ENCODE measurements around the gene PPP5C. TPM values are rescaled to one million over a fixed set of nuclear protein-coding genes. Genes with fewer than 3 reads are reported as not detected.

PPP5C gene
- total RNA-seq, 4 donors from 2014 or later, result 47.4 to 74.9 (median 62.8) TPM

GRCh38 chr19:46386996-46387712 is 40.3 kb downstream of the PPP5C start:
- Histone ChIP-seq H3K27me3 (no peaks in the 10 kb centered on the region), H3K27ac (no peak overlapping the region), H3K4me3 (no peak overlapping the region), H3K36me3 (peaks cover 0 to 85% of the 10 kb centered on the region in 2 donors), H3K4me1 (no peaks in the 10 kb centered on the region), H3K9me3 (no peaks in the 10 kb centered on the region)
- ATAC-seq (no peak), DNase-seq (no peak)
- intact Hi-C loops (cut with DNase I; ENCODE audit: low total_unique reads), result no loop called here
- in situ Hi-C loops (cut with MboI; ENCODE audit: low sequenced_read_pairs in 4 of 4), result no loop called here
- TF ChIP-seq POLR2A (IDR thresholded peaks at IDR 0.05) (no peak), CTCF (IDR thresholded peaks at IDR 0.05 in 4 of 5, conservative IDR thresholded peaks at IDR 0.05 in 1 of 5) (no peak)

- H3K9me3 ChIP-seq, result no peaks in the 10 kb centered on the region
- intact Hi-C loops (cut with DNase I; ENCODE audit: low total_unique reads) (no loop called here), in situ Hi-C loops (cut with MboI; ENCODE audit: low sequenced_read_pairs in 4 of 4) (no loop called here)
- no peaks in the 10 kb centered on the region for H3K4me1 ChIP-seq
- DNase-seq (no peak), ATAC-seq (no peak)
- H3K27ac ChIP-seq, result no peak overlapping the region
- no peaks in the 10 kb centered on the region for H3K27me3 ChIP-seq
- TF ChIP-seq CTCF (IDR thresholded peaks at IDR 0.05 in 4 of 5, conservative IDR thresholded peaks at IDR 0.05 in 1 of 5) (no peak), POLR2A (IDR thresholded peaks at IDR 0.05) (no peak)
- no peak overlapping the region for H3K4me3 ChIP-seq
- H3K36me3 ChIP-seq, result peaks cover 0 to 80% of the 10 kb centered on the region in 2 donors
Observed at GRCh38 chr19:46387713-46388130, 40.8 kb downstream of the PPP5C start.

GRCh38 chr19:46388311-46389095 is 41.6 kb downstream of the PPP5C start:
- TF ChIP-seq CTCF (IDR thresholded peaks at IDR 0.05 in 4 of 5, conservative IDR thresholded peaks at IDR 0.05 in 1 of 5) (no peak), POLR2A (IDR thresholded peaks at IDR 0.05) (no peak)
- in situ Hi-C loops (cut with MboI; ENCODE audit: low sequenced_read_pairs in 4 of 4), result no loop called here
- H3K36me3 ChIP-seq, result peaks cover 0 to 72% of the 10 kb centered on the region in 2 donors
- H3K27ac ChIP-seq, result no peak overlapping the region
- no peak overlapping the region for H3K4me3 ChIP-seq
- H3K4me1 ChIP-seq, result no peaks in the 10 kb centered on the region
- intact Hi-C loops (cut with DNase I; ENCODE audit: low total_unique reads), result no loop called here
- ATAC-seq (no peak), DNase-seq (no peak)
- H3K27me3 ChIP-seq, result no peaks in the 10 kb centered on the region
- no peaks in the 10 kb centered on the region for H3K9me3 ChIP-seq

GRCh38 chr19:46390121-46390858 is 43.4 kb downstream of the PPP5C start:
- Histone ChIP-seq H3K27ac (no peak overlapping the region), H3K4me1 (no peaks in the 10 kb centered on the region), H3K27me3 (no peaks in the 10 kb centered on the region), H3K9me3 (no peaks in the 10 kb centered on the region), H3K4me3 (no peak overlapping the region), H3K36me3 (peaks cover 0 to 55% of the 10 kb centered on the region in 2 donors)
- no peak for TF ChIP-seq POLR2A (IDR thresholded peaks at IDR 0.05)
- TF ChIP-seq CTCF (IDR thresholded peaks at IDR 0.05 in 4 of 5, conservative IDR thresholded peaks at IDR 0.05 in 1 of 5), result no peak
- ATAC-seq (no peak), DNase-seq (no peak)
- intact Hi-C loops (cut with DNase I; ENCODE audit: low total_unique reads) (no loop called here), in situ Hi-C loops (cut with MboI; ENCODE audit: low sequenced_read_pairs in 4 of 4) (loop anchor here in 1 of 4 donors (10.0 kb wide), 1 partner anchor 125 kb away; no protein-coding TSS in a partner anchor)

Measured in gastrocnemius medialis (tissue), 4 donors.